ENCODE data around the gene FOXRED2.
"Not testable (repeated sequence)": the region's sequence is repeated elsewhere in the genome, so short reads cannot be mapped to it uniquely, and the experiment has no call there.

Gene FOXRED2

GRCh38 chr22:36506637-36507517 lies at the start of gene FOXRED2:
Gene FOXRED2, minus strand, starts transcription at chr22:36507040. Its CDS starts 618 bp downstream, at chr22:36506422.
- DNase-seq (ENCODE audit: low spot score) (peak; percentile 94), FAIRE-seq (peak; percentile 98)

- DNase-seq (ENCODE audit: low spot score) (no peak), FAIRE-seq (no peak)
These were observed 47.3 kb upstream of the FOXRED2 start for GRCh38 chr22:36554098-36554497.

- FAIRE-seq (no peak), DNase-seq (ENCODE audit: low spot score) (no peak)
These were observed 45.4 kb upstream of the FOXRED2 start for GRCh38 chr22:36552289-36552688.

GRCh38 chr22:36550701-36551495 lies 44.1 kb upstream of the FOXRED2 start:
- FAIRE-seq (peak; percentile 63), DNase-seq (ENCODE audit: low spot score) (no peak)

- FAIRE-seq = no peak
- DNase-seq (ENCODE audit: low spot score) = no peak
These were observed 42.2 kb upstream of the FOXRED2 start for GRCh38 chr22:36549033-36549432.

GRCh38 chr22:36548606-36549005 lies 41.8 kb upstream of the FOXRED2 start:
- no peak for FAIRE-seq

GRCh38 chr22:36546932-36547331 lies 40.1 kb upstream of the FOXRED2 start:
- peak; percentile 88 for DNase-seq (ENCODE audit: low spot score)
- FAIRE-seq = peak; percentile 99

More at GRCh38 chr22:36548606-36549005, 41.8 kb upstream of the FOXRED2 start:
- DNase-seq (ENCODE audit: low spot score) = no peak

GRCh38 chr22:36546092-36546804 lies 39.4 kb upstream of the FOXRED2 start:
- FAIRE-seq = peak; percentile 89

GRCh38 chr22:36544107-36544620 lies 37.3 kb upstream of the FOXRED2 start:
- DNase-seq (ENCODE audit: low spot score) (no peak), FAIRE-seq (no peak)

More at GRCh38 chr22:36546092-36546804, 39.4 kb upstream of the FOXRED2 start:
- peak; percentile 82 for DNase-seq (ENCODE audit: low spot score)

- FAIRE-seq (peak; percentile 59), DNase-seq (ENCODE audit: low spot score) (peak; percentile 91)
These were observed 35.1 kb upstream of the FOXRED2 start for GRCh38 chr22:36541831-36542411.

GRCh38 chr22:36540867-36541642 lies 34.2 kb upstream of the FOXRED2 start:
- DNase-seq (ENCODE audit: low spot score) (peak; percentile 69), FAIRE-seq (peak; percentile 85)

GRCh38 chr22:36538529-36538928 lies 31.7 kb upstream of the FOXRED2 start:
- no peak for DNase-seq (ENCODE audit: low spot score)
- FAIRE-seq = no peak

GRCh38 chr22:36536717-36537116 lies 29.9 kb upstream of the FOXRED2 start:
- DNase-seq (ENCODE audit: low spot score) = no peak
- no peak for FAIRE-seq

- not testable (repeated sequence) for FAIRE-seq; DNase-seq (ENCODE audit: low spot score)
These were observed 26.5 kb upstream of the FOXRED2 start for GRCh38 chr22:36533320-36533719.

GRCh38 chr22:36532466-36532865 lies 25.6 kb upstream of the FOXRED2 start:
- no peak for DNase-seq (ENCODE audit: low spot score)
- no peak for FAIRE-seq

GRCh38 chr22:36528795-36529751 lies 22.2 kb upstream of the FOXRED2 start, which contains the start of gene EIF3D:
Gene EIF3D, minus strand, starts transcription at chr22:36529166. Its CDS starts 3,045 bp downstream, at chr22:36526121.
- FAIRE-seq (peak; percentile 95), DNase-seq (ENCODE audit: low spot score) (peak; percentile 97)

- FAIRE-seq = no peak
These were observed 21.5 kb upstream of the FOXRED2 start for GRCh38 chr22:36528341-36528740.

GRCh38 chr22:36522662-36523061 lies 15.8 kb upstream of the FOXRED2 start:
- DNase-seq (ENCODE audit: low spot score) (no peak), FAIRE-seq (no peak)

More at GRCh38 chr22:36528341-36528740, 21.5 kb upstream of the FOXRED2 start:
- no peak for DNase-seq (ENCODE audit: low spot score)

GRCh38 chr22:36520423-36520822 lies 13.6 kb upstream of the FOXRED2 start:
- DNase-seq (ENCODE audit: low spot score) = no peak

More at GRCh38 chr22:36520423-36520822, 13.6 kb upstream of the FOXRED2 start:
- no peak for FAIRE-seq
